ENCODE results near the gene DDR2. TPM values are rescaled to one million over a fixed set of nuclear protein-coding genes. Genes with fewer than 3 reads are reported as not detected.

DDR2 gene
- total RNA-seq, 1 donor from 2014 or later: 4.7 TPM

DNA sequence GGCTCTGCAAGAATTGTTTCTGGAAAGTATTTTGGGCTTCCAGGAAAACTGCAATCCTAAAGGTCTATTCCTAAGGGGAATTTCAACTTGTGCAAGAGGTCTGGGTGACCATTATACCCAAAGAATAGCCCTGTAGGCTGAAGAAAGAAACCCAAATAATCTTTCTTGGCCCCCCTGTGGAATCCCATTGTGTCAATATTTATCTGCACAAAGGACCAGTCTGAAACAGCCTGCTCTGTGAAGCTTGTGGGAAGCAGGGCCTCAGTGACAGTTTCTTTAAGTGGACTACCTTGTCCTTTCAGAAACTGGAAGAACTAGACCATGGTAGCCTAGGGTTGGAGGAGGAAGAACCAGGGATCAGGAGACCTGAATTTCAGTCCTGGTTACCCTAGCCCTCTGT lies 99.8 kb downstream of the DDR2 start:
- DNase-seq (ENCODE audit: low read depth): no peak
- Histone ChIP-seq H3K4me3 (ENCODE audit: low read depth, low read length) (no peak overlapping the region), H3K36me3 (ENCODE audit: control insufficient read depth, insufficient read depth, low read length) (no peaks in the 10 kb centered on the region), H3K27me3 (ENCODE audit: control insufficient read depth, insufficient read depth, low read length) (no peaks in the 10 kb centered on the region)
- TF ChIP-seq, protein P1, sequence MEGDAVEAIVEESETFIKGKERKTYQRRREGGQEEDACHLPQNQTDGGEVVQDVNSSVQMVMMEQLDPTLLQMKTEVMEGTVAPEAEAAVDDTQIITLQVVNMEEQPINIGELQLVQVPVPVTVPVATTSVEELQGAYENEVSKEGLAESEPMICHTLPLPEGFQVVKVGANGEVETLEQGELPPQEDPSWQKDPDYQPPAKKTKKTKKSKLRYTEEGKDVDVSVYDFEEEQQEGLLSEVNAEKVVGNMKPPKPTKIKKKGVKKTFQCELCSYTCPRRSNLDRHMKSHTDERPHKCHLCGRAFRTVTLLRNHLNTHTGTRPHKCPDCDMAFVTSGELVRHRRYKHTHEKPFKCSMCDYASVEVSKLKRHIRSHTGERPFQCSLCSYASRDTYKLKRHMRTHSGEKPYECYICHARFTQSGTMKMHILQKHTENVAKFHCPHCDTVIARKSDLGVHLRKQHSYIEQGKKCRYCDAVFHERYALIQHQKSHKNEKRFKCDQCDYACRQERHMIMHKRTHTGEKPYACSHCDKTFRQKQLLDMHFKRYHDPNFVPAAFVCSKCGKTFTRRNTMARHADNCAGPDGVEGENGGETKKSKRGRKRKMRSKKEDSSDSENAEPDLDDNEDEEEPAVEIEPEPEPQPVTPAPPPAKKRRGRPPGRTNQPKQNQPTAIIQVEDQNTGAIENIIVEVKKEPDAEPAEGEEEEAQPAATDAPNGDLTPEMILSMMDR (IDR thresholded peaks at IDR 0.05; ENCODE audit: insufficient read depth, low read length, severe bottlenecking): no peak
- FAIRE-seq: no peak

DNA sequence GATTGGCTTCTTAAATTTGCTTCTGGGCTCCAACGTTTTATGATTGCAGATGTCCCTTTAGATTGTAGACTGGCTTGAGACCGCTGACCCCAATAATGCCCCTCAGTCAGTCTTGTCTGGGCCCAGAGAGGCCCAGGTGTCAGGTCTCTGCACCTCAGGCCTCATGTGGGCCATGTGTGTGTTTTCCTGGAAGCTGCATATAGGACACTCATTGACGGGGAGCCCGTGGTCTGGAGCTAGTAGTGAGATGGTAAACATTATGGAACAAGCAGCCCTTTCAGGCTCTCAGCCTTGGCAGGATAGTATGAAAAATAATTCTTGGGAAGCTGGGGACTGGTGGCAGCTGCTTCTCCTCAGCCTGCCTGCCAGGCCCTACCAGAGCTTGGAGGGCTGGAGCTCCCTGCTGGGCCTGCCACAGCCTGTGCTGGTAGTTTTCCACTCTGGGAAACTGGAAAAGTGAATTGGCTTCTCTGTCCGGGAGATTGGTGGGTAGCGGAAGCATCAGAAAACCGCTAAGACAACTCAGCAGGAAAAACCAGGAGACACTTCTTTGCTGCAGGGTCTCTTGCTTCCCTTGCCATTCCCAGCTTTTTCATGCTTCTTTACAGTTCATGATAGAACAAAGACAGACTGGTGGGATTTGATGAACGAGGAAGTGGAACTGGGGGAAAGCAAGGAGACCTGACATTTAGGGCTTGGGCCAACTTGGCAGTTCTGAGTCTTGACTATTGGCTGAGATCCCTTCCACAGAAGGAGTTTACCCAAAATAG lies 100.5 kb downstream of the DDR2 start:
- H3K4me3 ChIP-seq (ENCODE audit: low read depth, low read length): no peak overlapping the region
- TF ChIP-seq, protein P1 (IDR thresholded peaks at IDR 0.05; ENCODE audit: insufficient read depth, low read length, severe bottlenecking): no peak
- no peaks in the 10 kb centered on the region for H3K36me3 ChIP-seq (ENCODE audit: control insufficient read depth, insufficient read depth, low read length)
- no peaks in the 10 kb centered on the region for H3K27me3 ChIP-seq (ENCODE audit: control insufficient read depth, insufficient read depth, low read length)
- FAIRE-seq: no peak
- DNase-seq (ENCODE audit: low read depth): no peak

DNA sequence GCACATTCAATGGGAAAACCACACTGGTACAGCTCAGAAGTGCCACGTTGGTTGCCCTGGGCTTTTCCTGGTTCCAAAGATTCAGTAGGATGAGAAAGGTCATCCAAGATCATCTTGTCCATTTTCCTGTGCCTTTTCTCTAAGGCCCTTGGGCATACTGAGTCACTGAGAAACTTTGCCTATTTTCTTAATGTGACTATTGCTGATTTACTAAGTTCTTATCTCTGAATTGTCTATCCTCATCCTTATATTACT lies 101.0 kb downstream of the DDR2 start:
- FAIRE-seq (no peak), DNase-seq (ENCODE audit: low read depth) (no peak)
- Histone ChIP-seq H3K27me3 (ENCODE audit: control insufficient read depth, insufficient read depth, low read length) (no peaks in the 10 kb centered on the region), H3K4me3 (ENCODE audit: low read depth, low read length) (no peak overlapping the region), H3K36me3 (ENCODE audit: control insufficient read depth, insufficient read depth, low read length) (no peaks in the 10 kb centered on the region)
- TF ChIP-seq, protein P1 (IDR thresholded peaks at IDR 0.05; ENCODE audit: insufficient read depth, low read length, severe bottlenecking): no peak

DNA sequence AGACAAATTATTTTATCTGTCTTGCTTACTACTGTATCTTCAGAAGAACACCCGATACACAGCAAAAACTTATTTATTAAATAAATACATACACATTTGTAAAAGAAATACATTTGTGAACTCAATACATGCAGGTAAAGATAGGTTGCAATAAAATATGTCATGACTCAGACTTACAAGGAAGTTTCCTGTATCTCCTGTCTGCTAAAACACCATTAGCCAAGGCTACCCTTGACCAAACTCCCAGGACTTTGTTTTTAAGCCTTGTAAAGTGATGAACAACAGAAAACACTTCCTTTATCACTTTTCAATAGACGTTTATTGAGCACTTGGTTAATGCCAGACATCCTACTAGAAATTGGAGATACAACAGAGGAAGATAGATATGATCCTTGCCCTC lies 101.8 kb downstream of the DDR2 start:
- DNase-seq (ENCODE audit: low read depth) (peak; percentile 14), FAIRE-seq (no peak)
- Histone ChIP-seq H3K36me3 (ENCODE audit: control insufficient read depth, insufficient read depth, low read length) (no peaks in the 10 kb centered on the region), H3K27me3 (ENCODE audit: control insufficient read depth, insufficient read depth, low read length) (no peaks in the 10 kb centered on the region), H3K4me3 (ENCODE audit: low read depth, low read length) (no peak overlapping the region)
- TF ChIP-seq, protein P1 (IDR thresholded peaks at IDR 0.05; ENCODE audit: insufficient read depth, low read length, severe bottlenecking): no peak

DNA sequence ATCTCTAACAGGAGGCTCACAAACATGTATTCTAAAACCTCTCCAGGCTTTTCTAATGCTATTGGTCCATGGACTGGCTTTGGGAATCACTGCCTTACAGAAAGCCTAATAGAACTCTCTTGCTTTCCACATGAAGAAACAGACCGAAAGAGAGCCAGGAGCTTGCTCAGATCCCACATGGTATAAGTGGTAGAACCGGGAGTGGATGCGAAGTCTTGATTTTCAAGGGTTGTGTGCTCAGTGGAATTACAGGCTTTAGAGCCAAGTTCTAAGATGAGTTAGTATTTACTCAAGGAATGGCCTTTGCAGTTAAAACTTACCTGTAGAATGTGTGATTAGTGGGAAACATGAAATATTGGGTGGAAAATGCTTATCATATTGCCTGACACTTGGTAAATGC lies 103.9 kb downstream of the DDR2 start:
- Histone ChIP-seq H3K36me3 (ENCODE audit: control insufficient read depth, insufficient read depth, low read length) (no peaks in the 10 kb centered on the region), H3K27me3 (ENCODE audit: control insufficient read depth, insufficient read depth, low read length) (no peaks in the 10 kb centered on the region), H3K4me3 (ENCODE audit: low read depth, low read length) (no peak overlapping the region)
- DNase-seq (ENCODE audit: low read depth) (no peak), FAIRE-seq (no peak)
- TF ChIP-seq, protein P1 (IDR thresholded peaks at IDR 0.05; ENCODE audit: insufficient read depth, low read length, severe bottlenecking): no peak

DNA sequence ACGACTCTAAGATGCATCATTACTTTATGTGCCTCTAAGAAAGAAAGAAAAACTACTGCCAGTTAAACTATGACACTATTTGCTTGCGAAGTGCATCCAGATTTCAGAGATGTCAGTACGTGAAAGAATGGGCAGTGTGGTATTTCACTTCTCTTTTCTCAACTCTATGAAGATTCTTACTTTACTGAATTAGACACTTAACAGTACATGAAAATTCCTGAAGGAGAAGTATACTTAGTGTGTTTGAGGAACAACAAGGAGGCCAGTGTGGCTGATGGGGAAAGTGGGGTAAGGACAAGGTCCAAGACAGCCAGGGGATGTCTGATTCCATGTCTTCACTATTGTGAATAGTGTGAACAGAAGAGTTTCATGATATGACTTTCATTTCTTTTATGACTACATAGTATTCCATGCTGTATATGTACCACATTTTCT lies 104.4 kb downstream of the DDR2 start:
- Histone ChIP-seq H3K36me3 (ENCODE audit: control insufficient read depth, insufficient read depth, low read length) (no peaks in the 10 kb centered on the region), H3K27me3 (ENCODE audit: control insufficient read depth, insufficient read depth, low read length) (no peaks in the 10 kb centered on the region), H3K4me3 (ENCODE audit: low read depth, low read length) (no peak overlapping the region)
- DNase-seq (ENCODE audit: low read depth) (no peak), FAIRE-seq (no peak)
- TF ChIP-seq, protein P1 (IDR thresholded peaks at IDR 0.05; ENCODE audit: insufficient read depth, low read length, severe bottlenecking): no peak
